Measurements from ENCODE around the gene MTHFD2L. TPM values are rescaled to one million over a fixed set of nuclear protein-coding genes. Genes with fewer than 3 reads are reported as not detected.

The MTHFD2L gene
- total RNA-seq, 1 experiment from 2014 or later: 11.6 TPM

- H3K27me3 ChIP-seq (ENCODE audit: insufficient read depth, low read length): no peaks in the 10 kb centered on the region
- H3K27me3 Mint-ChIP-seq (ENCODE audit: low read depth): no peaks in the 10 kb centered on the region
- H3K14ac ChIP-seq (ENCODE audit: insufficient read depth, low read length): no peak overlapping the region
- H4K5ac ChIP-seq (ENCODE audit: insufficient read length, low read depth, low read length): no peak overlapping the region
- no peak overlapping the region for H3K27ac Mint-ChIP-seq
- no peak overlapping the region for H4K8ac ChIP-seq (replicated peaks; ENCODE audit: insufficient read length, low read depth, low read length)
- no peak overlapping the region for H2AFZ ChIP-seq (ENCODE audit: low read length)
- no peak overlapping the region for H3K4me3 Mint-ChIP-seq
- WGBS (ENCODE audit: extremely low coverage, insufficient read length, low lambda C conversion rate): no CpG with 5 or more reads among the region's 1 CpG
- no peaks in the 10 kb centered on the region for H3K79me1 ChIP-seq (ENCODE audit: insufficient read depth, low read depth, low read length, poor library complexity, severe bottlenecking)
- H3K4me1 Mint-ChIP-seq: no peaks in the 10 kb centered on the region
- H4K91ac ChIP-seq (ENCODE audit: insufficient read length, low read depth, low read length): no peak overlapping the region
- no peak for TF ChIP-seq CTCF (conservative IDR thresholded peaks at IDR 0.05)
- H3K9me3 ChIP-seq (ENCODE audit: control insufficient read depth, low read depth, low read length): no peaks in the 10 kb centered on the region
- no peak overlapping the region for H2BK120ac ChIP-seq (ENCODE audit: low read depth, low read length, poor library complexity, severe bottlenecking)
- no peak overlapping the region for H3K56ac ChIP-seq (ENCODE audit: insufficient read length, low read depth, low read length)
- H3T11ph ChIP-seq (ENCODE audit: low read length): no peak overlapping the region
- no peak overlapping the region for H3K9ac ChIP-seq (ENCODE audit: extremely low read depth, insufficient read length, low read length)
- no peaks in the 10 kb centered on the region for H4K20me1 ChIP-seq (ENCODE audit: control insufficient read depth, insufficient read depth, insufficient read length)
- no peak overlapping the region for H2BK12ac ChIP-seq (ENCODE audit: insufficient read length, low read depth, low read length)
- no peak overlapping the region for H2BK20ac ChIP-seq (ENCODE audit: low read depth, low read length, poor library complexity, severe bottlenecking)
- H3K36me3 Mint-ChIP-seq (ENCODE audit: insufficient read depth in 1 of 3, low read depth in 3 of 3): peaks cover 0 to under 1% (median 0%) of the 10 kb centered on the region in 3 experiments; a peak in 3 of 7 replicates
- H2AK5ac ChIP-seq (ENCODE audit: insufficient read length, low read length): no peak overlapping the region
- no peak overlapping the region for H3K4ac ChIP-seq (ENCODE audit: low read depth, low read length)
- peaks cover 0 to under 1% of the 10 kb centered on the region in 2 experiments; a peak in 1 of 5 replicates for H3K9me3 Mint-ChIP-seq
- no peak overlapping the region for H3K4me2 ChIP-seq (ENCODE audit: insufficient read depth, insufficient read length, low read length)
- H3K23ac ChIP-seq (ENCODE audit: insufficient read length, low read depth, low read length): no peak overlapping the region
- no peaks in the 10 kb centered on the region for H3K4me1 ChIP-seq (ENCODE audit: insufficient read depth, low read length)
- no peak overlapping the region for H3K18ac ChIP-seq (ENCODE audit: insufficient read length, low read depth, low read length)
- no peaks in the 10 kb centered on the region for H3K79me2 ChIP-seq (ENCODE audit: insufficient read depth, low read length)
- no peak overlapping the region for H3K27ac ChIP-seq (ENCODE audit: insufficient read length, low read depth, low read length)
- H2BK5ac ChIP-seq (ENCODE audit: insufficient read length, low read length): no peak overlapping the region
- H3K23me2 ChIP-seq (ENCODE audit: insufficient read length, low read depth, low read length, poor library complexity, severe bottlenecking): no peaks in the 10 kb centered on the region
- no peak for DNase-seq
- H2BK15ac ChIP-seq (ENCODE audit: low read depth, low read length): no peak overlapping the region
Measured at GRCh38 chr4:74258963-74259362, 101.0 kb downstream of the MTHFD2L start.

Measured in H9 (cell line).